Sigmoid colon (tissue), 7 donors: ENCODE results near the gene SVEP1. TPM values are rescaled to one million over a fixed set of nuclear protein-coding genes. Genes with fewer than 3 reads are reported as not detected.

ENCODE experiments used
- DNase-seq: peaks from one replicate; pipeline ENCODE4 v3.0.0-alpha.2; 2019
- H3K27ac ChIP-seq, 4 donors: fragments of 200-600 bp; sonication (generic); one replicate each; pipeline ENCODE4 v1.5.1; 2016 to 2019; ENCODE audit warnings: mild to moderate bottlenecking in 1 of 4
- H3K27me3 ChIP-seq, 3 donors: fragments of 200-600 bp; sonication (generic); one replicate each; pipeline ENCODE4 v1.5.1; 2019; ENCODE audit warnings: mild to moderate bottlenecking in 1 of 3
- H3K36me3 ChIP-seq, 4 donors: fragments of 200-600 bp; sonication (generic); one replicate each; pipeline ENCODE4 v1.5.1; 2016 to 2019
- H3K4me1 ChIP-seq, 4 donors: fragments of 200-600 bp; sonication (generic); one replicate each; pipeline ENCODE4 v1.5.1; 2017 to 2019
- H3K4me3 ChIP-seq, 4 donors: fragments of 200-600 bp; sonication (generic); one replicate each; pipeline ENCODE4 v1.5.1; 2017 to 2019; ENCODE audit warnings: mild to moderate bottlenecking in 2 of 4, moderate library complexity in 1 of 4
- H3K9me3 ChIP-seq, 4 donors: fragments of 200-600 bp in 3 of 4; sonication (generic) in 3 of 4; one replicate each; pipeline versions ENCODE4 v1.5.1 to v1.6.1; 2013 to 2019
- EP300 ChIP-seq, 4 donors: sonication (generic); formaldehyde crosslinking; IDR thresholded peaks; one replicate each; pipeline ENCODE4 v1.6.1; 2017; ENCODE audit warnings: antibody characterized with exemption in 4 of 4
- POLR2A ChIP-seq, 2 donors: fragments of 450-650 bp; IDR thresholded peaks; one replicate each; pipeline ENCODE4 v1.6.1; 2016; ENCODE audit warnings: antibody characterized with exemption in 2 of 2, mild to moderate bottlenecking in 2 of 2, moderate library complexity in 2 of 2
- POLR2AphosphoS5 ChIP-seq, 4 donors: sonication (generic); formaldehyde crosslinking; IDR thresholded peaks; one replicate each; pipeline ENCODE4 v1.6.1; 2017; ENCODE audit warnings: antibody characterized with exemption in 4 of 4
- WGBS, 2 donors: extraction: QIAGEN DNeasy Blood & Tissue Kit; methylation state at CpG; one replicate each; pipeline ENCODE4 v1.1.7; 2013; 5-methylcytosine and 5-hydroxymethylcytosine counted together
- intact Hi-C: fragments of 100-400 bp; cut with DNase I; formaldehyde crosslinking; loops from one replicate; pipeline ENCODE4 v1.15.1; 2023
- polyA plus RNA-seq, 3 donors: library from polyadenylated mRNA; stranded (reverse); fragments of 200-250 nt; gene quantifications; one replicate each; pipeline ENCODE4 v1.2.3, GENCODE V29; 2013
- total RNA-seq, 4 donors: library from RNA; depleted of rRNA; stranded (reverse); fragments of >200 nt; gene quantifications; one replicate each; pipeline ENCODE4 v1.1.0, GENCODE V29; 2016
- TF ChIP-seq, protein P1 (sequence below), 4 experiments: fragments of 450-650 bp in 3 of 4; fragments of 200-600 bp in 1 of 4; IDR thresholded peaks; one replicate each; pipeline ENCODE4 v1.5.1; 2016 to 2019; ENCODE audit warnings: antibody characterized with exemption in 4 of 4, mild to moderate bottlenecking in 3 of 4, moderate library complexity in 2 of 4
- donor health status: healthy with polysubstance abuse.
- donor health status: Bipolar disorder and iron deficiency.
- donor health status: healthy.

The SVEP1 gene
- total and polyA plus RNA-seq, 7 donors: 0.23 to 77.5 (median 24.3) TPM

DNA sequence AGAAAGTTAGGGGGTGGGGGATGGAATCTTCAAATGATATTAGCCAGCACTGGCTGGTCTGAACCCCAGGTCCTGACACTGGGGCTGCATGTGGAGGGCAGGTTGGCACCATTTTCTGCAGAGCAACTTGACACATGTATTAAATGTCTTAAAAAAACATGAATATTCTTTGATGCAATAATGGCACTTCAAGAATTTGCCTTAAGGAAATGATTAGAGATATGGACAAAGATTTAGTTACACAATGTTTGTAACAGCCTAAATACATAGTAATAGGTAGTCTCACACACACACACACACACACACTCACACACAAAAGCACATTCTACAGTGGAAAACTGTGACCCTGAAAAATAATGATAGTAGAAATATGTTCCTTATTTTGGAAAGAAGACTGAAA is 3.6 kb downstream of the SVEP1 start:
- Histone ChIP-seq H3K27ac (no peak overlapping the region), H3K9me3 (no peaks in the 10 kb centered on the region)
- DNase-seq: no peak

DNA sequence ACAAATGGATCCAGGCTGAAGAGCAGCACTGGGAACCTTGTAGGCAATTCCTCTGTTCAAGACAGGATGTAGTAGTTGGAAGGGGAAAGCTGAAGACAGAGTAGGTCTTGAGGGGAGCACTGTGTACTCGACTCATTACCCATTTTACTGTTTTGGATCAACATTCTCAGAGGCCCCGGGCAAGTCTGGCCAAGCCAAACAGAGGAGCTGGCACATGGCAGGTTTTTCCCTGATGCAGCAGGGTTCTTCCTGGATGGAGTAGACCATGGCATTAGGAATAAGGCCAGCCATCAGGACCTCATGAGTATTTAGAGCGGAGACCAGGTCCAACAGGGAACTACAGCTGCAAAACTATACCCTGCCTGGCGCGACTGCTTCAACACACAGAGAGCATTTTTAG is 4.4 kb downstream of the SVEP1 start:
- H3K27ac ChIP-seq: no peak overlapping the region
- H3K4me1 ChIP-seq: peaks cover 0 to 15% (median 13%) of the 10 kb centered on the region in 4 donors
- DNase-seq: no peak
- no peaks in the 10 kb centered on the region for H3K9me3 ChIP-seq
- peaks cover 0 to 8% (median 0%) of the 10 kb centered on the region in 3 donors for H3K27me3 ChIP-seq
- no peaks in the 10 kb centered on the region for H3K36me3 ChIP-seq
- TF ChIP-seq POLR2AphosphoS5 (IDR thresholded peaks at IDR 0.05): no peak
- no peak for TF ChIP-seq POLR2A (IDR thresholded peaks at IDR 0.05)
- TF ChIP-seq, protein P1, sequence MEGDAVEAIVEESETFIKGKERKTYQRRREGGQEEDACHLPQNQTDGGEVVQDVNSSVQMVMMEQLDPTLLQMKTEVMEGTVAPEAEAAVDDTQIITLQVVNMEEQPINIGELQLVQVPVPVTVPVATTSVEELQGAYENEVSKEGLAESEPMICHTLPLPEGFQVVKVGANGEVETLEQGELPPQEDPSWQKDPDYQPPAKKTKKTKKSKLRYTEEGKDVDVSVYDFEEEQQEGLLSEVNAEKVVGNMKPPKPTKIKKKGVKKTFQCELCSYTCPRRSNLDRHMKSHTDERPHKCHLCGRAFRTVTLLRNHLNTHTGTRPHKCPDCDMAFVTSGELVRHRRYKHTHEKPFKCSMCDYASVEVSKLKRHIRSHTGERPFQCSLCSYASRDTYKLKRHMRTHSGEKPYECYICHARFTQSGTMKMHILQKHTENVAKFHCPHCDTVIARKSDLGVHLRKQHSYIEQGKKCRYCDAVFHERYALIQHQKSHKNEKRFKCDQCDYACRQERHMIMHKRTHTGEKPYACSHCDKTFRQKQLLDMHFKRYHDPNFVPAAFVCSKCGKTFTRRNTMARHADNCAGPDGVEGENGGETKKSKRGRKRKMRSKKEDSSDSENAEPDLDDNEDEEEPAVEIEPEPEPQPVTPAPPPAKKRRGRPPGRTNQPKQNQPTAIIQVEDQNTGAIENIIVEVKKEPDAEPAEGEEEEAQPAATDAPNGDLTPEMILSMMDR (IDR thresholded peaks at IDR 0.05): no peak
- no peak for TF ChIP-seq EP300 (IDR thresholded peaks at IDR 0.05)
- WGBS, 2 donors: 78 to 84% methylated on average over 5 of the region's 5 CpGs
- H3K4me3 ChIP-seq: no peak overlapping the region
- intact Hi-C loops: no loop called here

More for the DNA sequence above, 3.6 kb downstream of the SVEP1 start:
- Histone ChIP-seq H3K36me3 (no peaks in the 10 kb centered on the region), H3K4me3 (peak overlapping the region in 1 of 4 donors; percentile 57), H3K27me3 (peaks cover 0 to 16% (median 0%) of the 10 kb centered on the region in 3 donors), H3K4me1 (peaks cover 0 to 20% (median 15%) of the 10 kb centered on the region in 4 donors)
- intact Hi-C loops: no loop called here
- TF ChIP-seq, protein P1 (IDR thresholded peaks at IDR 0.05): no peak
- TF ChIP-seq EP300 (IDR thresholded peaks at IDR 0.05): no peak
- TF ChIP-seq POLR2A (IDR thresholded peaks at IDR 0.05): no peak
- TF ChIP-seq POLR2AphosphoS5 (IDR thresholded peaks at IDR 0.05): no peak

DNA sequence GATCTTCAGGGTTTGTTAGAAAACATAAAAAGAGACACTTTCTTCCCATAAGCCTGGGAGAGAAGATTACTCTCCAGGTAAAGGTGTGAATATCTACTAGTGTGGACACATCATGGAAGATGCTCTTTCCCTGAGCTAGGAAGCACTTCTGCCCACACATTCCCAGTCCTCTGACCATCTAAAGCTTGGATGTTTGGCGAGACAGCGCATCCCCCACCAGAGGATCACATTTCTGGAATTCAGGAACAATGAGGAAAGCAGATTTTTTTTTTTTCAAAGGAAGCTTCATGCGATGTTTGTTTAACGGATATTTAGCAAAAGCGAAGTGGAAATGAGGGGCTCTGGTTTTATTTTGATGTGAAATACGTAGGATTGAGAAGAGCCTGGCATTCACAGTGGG is 6.2 kb downstream of the SVEP1 start:
- intact Hi-C loops: no loop called here
- Histone ChIP-seq H3K27ac (no peak overlapping the region), H3K9me3 (no peaks in the 10 kb centered on the region), H3K27me3 (no peaks in the 10 kb centered on the region), H3K4me1 (no peaks in the 10 kb centered on the region), H3K4me3 (no peak overlapping the region), H3K36me3 (no peaks in the 10 kb centered on the region)
- WGBS, 2 donors: 80 to 86% methylated on average over 6 of the region's 6 CpGs
- TF ChIP-seq, protein P1 (IDR thresholded peaks at IDR 0.05): no peak
- TF ChIP-seq EP300 (IDR thresholded peaks at IDR 0.05): no peak
- TF ChIP-seq POLR2A (IDR thresholded peaks at IDR 0.05): no peak
- TF ChIP-seq POLR2AphosphoS5 (IDR thresholded peaks at IDR 0.05): no peak
- DNase-seq: no peak

DNA sequence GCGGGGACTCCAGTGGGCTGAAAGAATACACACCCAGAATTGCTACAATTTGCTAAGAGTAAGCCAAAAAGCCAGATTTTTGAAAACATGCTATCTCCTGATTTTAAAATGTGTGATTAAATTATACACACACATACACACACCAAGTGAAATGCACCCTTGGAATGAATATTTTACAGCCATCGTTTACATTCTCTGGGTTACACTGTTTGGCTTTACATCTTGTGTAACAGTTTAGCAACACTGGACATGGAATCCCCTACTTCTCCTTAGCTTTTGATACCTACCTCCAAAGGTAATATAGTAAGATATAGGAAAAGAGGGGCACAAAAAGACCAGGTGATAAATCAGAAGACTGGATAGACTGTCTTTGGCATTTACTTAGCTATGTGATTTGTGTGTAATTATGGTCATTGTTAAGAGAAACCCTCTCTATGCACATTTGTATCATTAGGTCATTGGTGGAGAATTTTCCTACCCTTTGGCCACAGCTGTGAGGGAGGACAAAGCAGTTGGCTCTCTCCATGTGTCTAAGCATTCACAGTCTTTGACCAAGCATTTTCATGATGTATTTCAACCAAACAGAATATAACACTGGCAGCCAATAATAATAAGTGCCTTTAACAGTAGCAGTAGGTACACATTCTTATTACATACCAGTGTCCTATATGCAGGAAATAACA is 7.6 kb downstream of the SVEP1 start:
- no peak for DNase-seq
- intact Hi-C loops: no loop called here
- H3K4me3 ChIP-seq: no peak overlapping the region
- no peaks in the 10 kb centered on the region for H3K27me3 ChIP-seq
- H3K9me3 ChIP-seq: no peaks in the 10 kb centered on the region
- no peaks in the 10 kb centered on the region for H3K36me3 ChIP-seq
- no peak for TF ChIP-seq POLR2A (IDR thresholded peaks at IDR 0.05)
- WGBS, 2 donors: 68 to 78% methylated on average over 2 of the region's 2 CpGs
- H3K4me1 ChIP-seq: no peaks in the 10 kb centered on the region
- H3K27ac ChIP-seq: no peak overlapping the region

DNA sequence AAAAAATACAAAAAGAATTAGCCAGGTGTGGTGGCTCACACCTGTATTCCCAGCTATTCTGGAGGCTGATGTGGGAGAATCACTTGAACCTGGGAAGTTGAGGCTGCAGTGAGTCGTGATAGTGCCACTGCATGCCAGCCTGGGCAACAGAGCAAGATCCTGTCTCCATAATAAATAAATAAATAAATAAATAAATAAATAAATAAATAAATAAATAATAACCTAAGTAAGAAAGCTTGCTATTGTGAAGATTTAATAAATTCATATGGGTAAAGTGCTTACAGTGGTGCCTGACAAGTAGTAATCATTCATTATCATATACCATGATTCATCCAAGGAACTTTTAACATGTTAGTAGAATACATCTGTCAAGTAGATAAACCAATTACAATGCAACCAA is 13.4 kb downstream of the SVEP1 start:
- no peaks in the 10 kb centered on the region for H3K9me3 ChIP-seq
- no peaks in the 10 kb centered on the region for H3K36me3 ChIP-seq
- no peak overlapping the region for H3K27ac ChIP-seq
- WGBS, 2 donors: 84 to 89% methylated on average over 1 of the region's 1 CpG
- no peak overlapping the region for H3K4me3 ChIP-seq
- H3K4me1 ChIP-seq: no peaks in the 10 kb centered on the region
- intact Hi-C loops: no loop called here
- H3K27me3 ChIP-seq: no peaks in the 10 kb centered on the region
- no peak for DNase-seq
- TF ChIP-seq POLR2AphosphoS5 (IDR thresholded peaks at IDR 0.05) (no peak), EP300 (IDR thresholded peaks at IDR 0.05) (no peak), POLR2A (IDR thresholded peaks at IDR 0.05) (no peak)
- TF ChIP-seq, protein P1 (IDR thresholded peaks at IDR 0.05): no peak
